K562 (cell line): Measurements from ENCODE around the gene SCNN1A. TPM values are rescaled to one million over a fixed set of nuclear protein-coding genes. Genes with fewer than 3 reads are reported as not detected.
A peak's percentile ranks its signal among the peaks of the same experiment; 100 is the strongest.

ENCODE experiments used
- CSDE1 ChIP-seq, 2 experiments: fragments of 450-650 bp; IDR thresholded peaks; 2 replicates each; pipeline ENCODE4 v1.6.1; 2016; ENCODE audit warnings: mild to moderate bottlenecking in 1 of 2
- ELF1 ChIP-seq: fragments of 200-800 bp; sonication (Bioruptor generic); IDR thresholded peaks from 2 replicates; pipeline ENCODE4 v1.6.1; 2016; ENCODE audit warnings: missing genetic modification characterization, missing compliant biosample characterization
- ELF4 ChIP-seq: fragments of 450-650 bp; formaldehyde crosslinking; IDR thresholded peaks from 2 replicates; pipeline ENCODE4 v1.4.0; 2022; ENCODE audit warnings: missing genetic modification characterization
- HLTF ChIP-seq: fragments of 450-650 bp; IDR thresholded peaks from 2 replicates; pipeline ENCODE4 v1.6.1; 2016
- HNRNPLL ChIP-seq: fragments of 200-400 bp; formaldehyde crosslinking; IDR thresholded peaks from 2 replicates; pipeline ENCODE4 v1.6.1; 2017; ENCODE audit warnings: low read length, low read depth, mild to moderate bottlenecking; ENCODE audit not compliant: poor library complexity, severe bottlenecking
- HNRNPUL1 ChIP-seq: fragments of 200-400 bp; formaldehyde crosslinking; IDR thresholded peaks from 2 replicates; pipeline ENCODE4 v1.6.1; 2017; ENCODE audit warnings: low read length
- JUND ChIP-seq, 2 experiments: IDR thresholded peaks; 2 replicates in 1 of 2; 3 replicates in 1 of 2; pipeline ENCODE4 v1.6.1; 2011; ENCODE audit warnings: borderline replicate concordance in 2 of 2, low read depth in 2 of 2, low read length in 2 of 2, improper control_type of control experiment in 1 of 2, missing biosample characterization in 1 of 2, missing genetic modification characterization in 1 of 2, missing genetic modification reagents in 1 of 2
- MYC ChIP-seq, 2 experiments: fragments of 250-450 bp in 1 of 2; sonication (Bioruptor Pico) in 1 of 2; IDR thresholded peaks; 2 replicates each; pipeline versions ENCODE4 v1.5.1 to v1.6.1; 2012 to 2021; ENCODE audit warnings: low read depth in 2 of 2, borderline replicate concordance in 1 of 2, improper control_type of control experiment in 1 of 2, low read length in 1 of 2, mild to moderate bottlenecking in 1 of 2, moderate library complexity in 1 of 2
- NBN ChIP-seq: fragments of 450-650 bp; IDR thresholded peaks from 2 replicates; pipeline ENCODE4 v1.6.1; 2016; ENCODE audit warnings: low read depth, mild to moderate bottlenecking
- PHB ChIP-seq: fragments of 250-450 bp; sonication (Bioruptor Pico); IDR thresholded peaks from 2 replicates; pipeline ENCODE4 v1.5.0; 2021
- RAD21 ChIP-seq, 2 experiments: fragments of 250-450 bp in 1 of 2; fragments of 450-650 bp in 1 of 2; sonication (Bioruptor Pico) in 1 of 2; formaldehyde crosslinking in 1 of 2; IDR thresholded peaks in 1 of 2; conservative IDR thresholded peaks in 1 of 2; 2 replicates each; pipeline versions ENCODE4 v1.4.0 to v1.8.0; 2020 to 2022; ENCODE audit warnings: mild to moderate bottlenecking in 2 of 2, moderate library complexity in 1 of 2
- RCOR1 ChIP-seq, 2 experiments: IDR thresholded peaks; 2 replicates each; pipeline ENCODE4 v1.6.1; 2012; ENCODE audit warnings: low read depth in 2 of 2, low read length in 2 of 2, borderline replicate concordance in 1 of 2, improper control_type of control experiment in 1 of 2
- SMARCE1 ChIP-seq: fragments of 450-650 bp; IDR thresholded peaks from 2 replicates; pipeline ENCODE4 v1.7.1; 2016; ENCODE audit warnings: mild to moderate bottlenecking
- SRF ChIP-seq, 2 experiments: fragments of 250-450, 450-650 bp in 1 of 2; sonication (Bioruptor Pico) in 1 of 2; sonication (generic) in 1 of 2; formaldehyde crosslinking; IDR thresholded peaks; 2 replicates each; pipeline versions ENCODE4 v1.5.0 to v1.5.1; 2020 to 2022; ENCODE audit warnings: mild to moderate bottlenecking in 1 of 2, missing genetic modification reagents in 1 of 2
- TEAD4 ChIP-seq, 2 experiments: sonication (generic) in 1 of 2; formaldehyde crosslinking in 1 of 2; IDR thresholded peaks; 2 replicates each; pipeline versions ENCODE4 v1.6.1 to v1.8.0; 2012 to 2022; ENCODE audit warnings: borderline replicate concordance in 1 of 2, inconsistent platforms in 1 of 2, low read length in 1 of 2, mild to moderate bottlenecking in 1 of 2, missing genetic modification reagents in 1 of 2
- WHSC1 ChIP-seq: IDR thresholded peaks from one replicate; pipeline ENCODE4 v1.6.1; 2012; ENCODE audit warnings: low read length, control low read depth, inconsistent platforms
- XRCC4 ChIP-seq: IDR thresholded peaks from one replicate; pipeline ENCODE4 v1.6.1; 2011; ENCODE audit not compliant: insufficient read depth, insufficient read length; ENCODE audit errors: extremely low read depth
- ZNF133 ChIP-seq: fragments of 250-450 bp; sonication (Bioruptor Pico); IDR thresholded peaks from 2 replicates; pipeline ENCODE4 v1.4.0; 2020; ENCODE audit warnings: mild to moderate bottlenecking
- ZNF3 ChIP-seq: fragments of 250-450 bp; sonication (Bioruptor Pico); IDR thresholded peaks from 2 replicates; pipeline ENCODE4 v1.5.0; 2021; ENCODE audit warnings: mild to moderate bottlenecking, moderate library complexity
- ZNF436 ChIP-seq: fragments of 250-450, 450-650 bp; sonication (Bioruptor Pico); formaldehyde crosslinking; IDR thresholded peaks from 2 replicates; pipeline ENCODE4 v1.7.0; 2020; ENCODE audit warnings: mild to moderate bottlenecking
- ZNF668 ChIP-seq: fragments of 250-450 bp; sonication (Bioruptor Pico); IDR thresholded peaks from 2 replicates; pipeline ENCODE4 v1.8.0; 2022; ENCODE audit warnings: mild to moderate bottlenecking, inconsistent platforms
- ZNF699 ChIP-seq: fragments of 250-450 bp; sonication (Bioruptor Pico); IDR thresholded peaks from 2 replicates; pipeline ENCODE4 v1.8.0; 2021; ENCODE audit warnings: mild to moderate bottlenecking, moderate library complexity; ENCODE audit not compliant: insufficient replicate concordance
- polyA plus RNA-seq, 8 experiments: library from polyadenylated mRNA; depleted of rRNA in 4 of 8; stranded (reverse) in 5 of 8; unstranded in 3 of 8; fragments of >200 nt; fragmentation: Nextera tagmentation in 2 of 8; fragmentation: Illumina TruSeq in 1 of 8; extraction: Ambion mirVana in 2 of 8; extraction: Trizol in 1 of 8; gene quantifications; 2 replicates each; pipeline versions ENCODE4 v1.2.1 to v1.2.3, GENCODE V29; 2011 to 2014; ENCODE audit warnings: inconsistent platforms in 1 of 8, missing spikeins in 1 of 8
- total RNA-seq, 7 experiments: library from RNA; depleted of rRNA in 6 of 7; stranded (reverse); fragments of >200 nt in 6 of 7; fragmentation: Illumina TruSeq in 2 of 7; extraction: Trizol in 2 of 7; gene quantifications; 2 replicates each; pipeline versions ENCODE4 v1.2.1 to v1.2.3, GENCODE V29; 2011 to 2021; ENCODE audit warnings: low replicate concordance in 1 of 7
- TF ChIP-seq, protein P1 (sequence below): fragments of 450-650 bp; IDR thresholded peaks from one replicate; pipeline ENCODE4 v1.6.1; 2018; ENCODE audit warnings: mild to moderate bottlenecking, moderate library complexity; ENCODE audit not compliant: partially characterized antibody
- TF ChIP-seq, protein P2 (sequence below): fragments of 450-650 bp; IDR thresholded peaks from 2 replicates; pipeline ENCODE4 v1.7.1; 2018; ENCODE audit warnings: mild to moderate bottlenecking, low read depth; ENCODE audit not compliant: partially characterized antibody

The SCNN1A gene
- total and polyA plus RNA-seq, 9 of the 15 experiments (the other 6 are each of a cell fraction or from before 2014, with no cell fraction given), result 0.15 to 0.49 (median 0.32) TPM; not detected in 5

- TF ChIP-seq, protein P1, sequence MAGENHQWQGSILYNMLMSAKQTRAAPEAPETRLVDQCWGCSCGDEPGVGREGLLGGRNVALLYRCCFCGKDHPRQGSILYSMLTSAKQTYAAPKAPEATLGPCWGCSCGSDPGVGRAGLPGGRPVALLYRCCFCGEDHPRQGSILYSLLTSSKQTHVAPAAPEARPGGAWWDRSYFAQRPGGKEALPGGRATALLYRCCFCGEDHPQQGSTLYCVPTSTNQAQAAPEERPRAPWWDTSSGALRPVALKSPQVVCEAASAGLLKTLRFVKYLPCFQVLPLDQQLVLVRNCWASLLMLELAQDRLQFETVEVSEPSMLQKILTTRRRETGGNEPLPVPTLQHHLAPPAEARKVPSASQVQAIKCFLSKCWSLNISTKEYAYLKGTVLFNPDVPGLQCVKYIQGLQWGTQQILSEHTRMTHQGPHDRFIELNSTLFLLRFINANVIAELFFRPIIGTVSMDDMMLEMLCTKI, result no peak
- TF ChIP-seq MYC (IDR thresholded peaks at IDR 0.05; ENCODE audit: low read depth, low read length) (no peak; the same call in 1 of the 2 replicates), MYC (CRISPR knock-in tag; IDR thresholded peaks at IDR 0.05; ENCODE audit: borderline replicate concordance, low read depth) (no peak), HNRNPLL (no peak), ZNF436 (CRISPR knock-in tag) (no peak), WHSC1 (no peak), ZNF668 (CRISPR knock-in tag) (no peak), HNRNPUL1 (no peak), SMARCE1 (peak; percentile 97), ZNF3 (CRISPR knock-in tag) (no peak), ZNF699 (no peak), ELF4 (CRISPR knock-in tag) (no peak), NBN (peak; percentile 34; the same call in 1 of the 2 replicates), PHB (CRISPR knock-in tag) (no peak), CSDE1 (IDR thresholded peaks at IDR 0.05) (no peak), ZNF133 (CRISPR knock-in tag) (no peak), ELF1 (tag) (no peak), RAD21 (CRISPR knock-in tag; conservative IDR thresholded peaks at IDR 0.05 in 1 of 2, IDR thresholded peaks at IDR 0.05 in 1 of 2) (no peak), SRF (CRISPR knock-in tag; IDR thresholded peaks at IDR 0.05) (0 out of 4 replicates have a peak, but pooled peaks of 1 of the 2 experiments have one; percentile 49), RCOR1 (IDR thresholded peaks at IDR 0.05; ENCODE audit: borderline replicate concordance in 1 of 2, low read depth in 2 of 2, low read length in 2 of 2) (peak; percentile 97 to 100), XRCC4 (no peak), TEAD4 (IDR thresholded peaks at IDR 0.05; ENCODE audit: low read length) (peak; percentile 92), TEAD4 (CRISPR knock-in tag; IDR thresholded peaks at IDR 0.05; ENCODE audit: borderline replicate concordance) (no peak), HLTF (no peak), JUND (IDR thresholded peaks at IDR 0.05; ENCODE audit: borderline replicate concordance, low read depth, low read length) (peak; percentile 97), JUND (tag; IDR thresholded peaks at IDR 0.05; ENCODE audit: borderline replicate concordance, low read depth, low read length) (peak; percentile 97)
- TF ChIP-seq, protein P2, sequence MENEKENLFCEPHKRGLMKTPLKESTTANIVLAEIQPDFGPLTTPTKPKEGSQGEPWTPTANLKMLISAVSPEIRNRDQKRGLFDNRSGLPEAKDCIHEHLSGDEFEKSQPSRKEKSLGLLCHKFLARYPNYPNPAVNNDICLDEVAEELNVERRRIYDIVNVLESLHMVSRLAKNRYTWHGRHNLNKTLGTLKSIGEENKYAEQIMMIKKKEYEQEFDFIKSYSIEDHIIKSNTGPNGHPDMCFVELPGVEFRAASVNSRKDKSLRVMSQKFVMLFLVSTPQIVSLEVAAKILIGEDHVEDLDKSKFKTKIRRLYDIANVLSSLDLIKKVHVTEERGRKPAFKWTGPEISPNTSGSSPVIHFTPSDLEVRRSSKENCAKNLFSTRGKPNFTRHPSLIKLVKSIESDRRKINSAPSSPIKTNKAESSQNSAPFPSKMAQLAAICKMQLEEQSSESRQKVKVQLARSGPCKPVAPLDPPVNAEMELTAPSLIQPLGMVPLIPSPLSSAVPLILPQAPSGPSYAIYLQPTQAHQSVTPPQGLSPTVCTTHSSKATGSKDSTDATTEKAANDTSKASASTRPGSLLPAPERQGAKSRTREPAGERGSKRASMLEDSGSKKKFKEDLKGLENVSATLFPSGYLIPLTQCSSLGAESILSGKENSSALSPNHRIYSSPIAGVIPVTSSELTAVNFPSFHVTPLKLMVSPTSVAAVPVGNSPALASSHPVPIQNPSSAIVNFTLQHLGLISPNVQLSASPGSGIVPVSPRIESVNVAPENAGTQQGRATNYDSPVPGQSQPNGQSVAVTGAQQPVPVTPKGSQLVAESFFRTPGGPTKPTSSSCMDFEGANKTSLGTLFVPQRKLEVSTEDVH, result no peak
Observed at GRCh38 chr12:6345319-6346091, 29.9 kb downstream of the SCNN1A start (continued).
